ENCODE results near the gene GSTA4. TPM values are rescaled to one million over a fixed set of nuclear protein-coding genes. Genes with fewer than 3 reads are reported as not detected.

The GSTA4 gene
- total and polyA plus RNA-seq, 11 donors = 8.5 to 17.0 (median 12.0) TPM

DNA sequence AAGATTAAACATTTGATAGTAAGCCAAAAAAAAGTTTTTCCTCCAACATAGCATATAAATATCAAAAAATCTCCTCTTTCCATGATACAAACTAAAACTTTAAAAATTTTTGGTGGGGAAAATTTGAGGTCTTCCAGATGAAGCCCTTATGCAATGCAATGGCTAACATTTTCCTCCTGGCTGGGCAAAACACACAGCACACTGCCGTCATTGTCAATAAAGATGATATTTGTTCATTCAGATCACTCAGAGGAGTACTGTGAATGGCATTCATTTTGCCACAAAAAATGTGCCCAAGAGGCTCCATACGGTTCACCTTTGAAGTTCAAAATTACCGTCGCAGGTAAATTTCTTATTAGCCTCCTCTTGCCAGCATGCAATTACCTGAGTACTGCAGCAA is 36.2 kb upstream of the GSTA4 start:
- no peak overlapping the region for H3K4me3 ChIP-seq
- TF ChIP-seq, protein P1, sequence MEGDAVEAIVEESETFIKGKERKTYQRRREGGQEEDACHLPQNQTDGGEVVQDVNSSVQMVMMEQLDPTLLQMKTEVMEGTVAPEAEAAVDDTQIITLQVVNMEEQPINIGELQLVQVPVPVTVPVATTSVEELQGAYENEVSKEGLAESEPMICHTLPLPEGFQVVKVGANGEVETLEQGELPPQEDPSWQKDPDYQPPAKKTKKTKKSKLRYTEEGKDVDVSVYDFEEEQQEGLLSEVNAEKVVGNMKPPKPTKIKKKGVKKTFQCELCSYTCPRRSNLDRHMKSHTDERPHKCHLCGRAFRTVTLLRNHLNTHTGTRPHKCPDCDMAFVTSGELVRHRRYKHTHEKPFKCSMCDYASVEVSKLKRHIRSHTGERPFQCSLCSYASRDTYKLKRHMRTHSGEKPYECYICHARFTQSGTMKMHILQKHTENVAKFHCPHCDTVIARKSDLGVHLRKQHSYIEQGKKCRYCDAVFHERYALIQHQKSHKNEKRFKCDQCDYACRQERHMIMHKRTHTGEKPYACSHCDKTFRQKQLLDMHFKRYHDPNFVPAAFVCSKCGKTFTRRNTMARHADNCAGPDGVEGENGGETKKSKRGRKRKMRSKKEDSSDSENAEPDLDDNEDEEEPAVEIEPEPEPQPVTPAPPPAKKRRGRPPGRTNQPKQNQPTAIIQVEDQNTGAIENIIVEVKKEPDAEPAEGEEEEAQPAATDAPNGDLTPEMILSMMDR (IDR thresholded peaks at IDR 0.05) = no peak
- TF ChIP-seq POLR2A (IDR thresholded peaks at IDR 0.05) = no peak
- intact Hi-C loops (cut with DNase I) = no loop called here
- ATAC-seq (no peak), DNase-seq (no peak)
- H3K27ac ChIP-seq = no peak overlapping the region
- H3K27me3 ChIP-seq = no peaks in the 10 kb centered on the region
- peaks cover 0 to 51% (median 25%) of the 10 kb centered on the region in 12 donors for H3K4me1 ChIP-seq
- peaks cover 0 to 83% (median 60%) of the 10 kb centered on the region in 9 donors for H3K36me3 ChIP-seq
- 94 to 98% (median 97%) methylated on average over 4 of the region's 4 CpGs for WGBS, 4 donors
- no peaks in the 10 kb centered on the region for H3K9me3 ChIP-seq

- peaks cover 0 to 91% (median 69%) of the 10 kb centered on the region in 9 donors for H3K36me3 ChIP-seq
- peaks cover 0 to 36% (median 19%) of the 10 kb centered on the region in 12 donors for H3K4me1 ChIP-seq
- ATAC-seq (no peak), DNase-seq (no peak)
- no peak for TF ChIP-seq POLR2A (IDR thresholded peaks at IDR 0.05)
- TF ChIP-seq, protein P1 (IDR thresholded peaks at IDR 0.05) = no peak
- 86 to 91% (median 90%) methylated on average over 3 of the region's 3 CpGs for WGBS, 4 donors
- H3K27ac ChIP-seq = no peak overlapping the region
- no peaks in the 10 kb centered on the region for H3K9me3 ChIP-seq
- H3K4me3 ChIP-seq = no peak overlapping the region
- intact Hi-C loops (cut with DNase I) = no loop called here
- no peaks in the 10 kb centered on the region for H3K27me3 ChIP-seq
Observed at GRCh38 chr6:53029761-53030160, 34.7 kb upstream of the GSTA4 start.

DNA sequence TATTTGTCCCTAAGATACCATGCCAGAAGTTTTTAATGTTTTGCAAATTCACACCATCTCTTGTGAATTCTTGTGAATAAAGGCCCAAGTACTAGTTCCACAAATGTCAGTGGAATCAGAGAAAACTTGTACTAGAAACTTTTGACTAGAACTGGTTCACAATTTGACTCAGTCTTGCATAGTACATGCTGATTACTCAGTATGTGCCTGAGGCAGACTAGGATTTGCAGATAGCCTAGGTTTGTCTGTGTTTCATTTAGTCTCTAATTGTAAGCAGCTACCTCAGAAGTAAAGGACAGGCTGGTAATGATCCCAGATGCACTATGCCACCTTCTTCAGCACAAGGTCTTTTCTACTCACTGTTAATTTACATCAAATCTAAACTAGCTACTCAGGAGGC is 34.2 kb upstream of the GSTA4 start:
- Histone ChIP-seq H3K4me3 (no peak overlapping the region), H3K9me3 (no peaks in the 10 kb centered on the region), H3K27me3 (no peaks in the 10 kb centered on the region), H3K4me1 (peaks cover 0 to 30% (median 17%) of the 10 kb centered on the region in 12 donors), H3K36me3 (peaks cover 0 to 90% (median 69%) of the 10 kb centered on the region in 9 donors), H3K27ac (no peak overlapping the region)
- DNase-seq (no peak), ATAC-seq (no peak)
- intact Hi-C loops (cut with DNase I) = no loop called here
- no peak for TF ChIP-seq POLR2A (IDR thresholded peaks at IDR 0.05)
- TF ChIP-seq, protein P1 (IDR thresholded peaks at IDR 0.05) = no peak

DNA sequence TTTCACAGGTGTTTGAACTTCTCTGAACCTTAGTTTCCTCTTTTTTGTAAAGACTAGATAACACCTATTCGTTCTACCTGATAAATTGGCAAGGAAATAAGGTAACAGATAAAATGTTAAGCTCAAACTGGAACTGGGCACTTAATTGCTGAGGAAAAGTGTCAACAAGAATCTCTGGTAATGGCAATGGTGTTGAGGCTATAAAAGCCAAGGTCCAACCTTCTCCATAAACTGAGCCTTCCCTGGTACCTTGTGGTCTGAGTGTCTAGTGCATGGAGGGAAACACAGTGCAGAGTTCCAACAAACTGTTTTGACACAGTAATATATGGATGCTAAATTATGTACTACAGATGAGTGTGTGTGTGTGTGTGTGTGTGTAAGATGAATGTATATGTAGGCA is 33.4 kb upstream of the GSTA4 start:
- no peak for TF ChIP-seq POLR2A (IDR thresholded peaks at IDR 0.05)
- TF ChIP-seq, protein P1 (IDR thresholded peaks at IDR 0.05) = no peak
- peaks cover 0 to 95% (median 69%) of the 10 kb centered on the region in 9 donors for H3K36me3 ChIP-seq
- no peak for ATAC-seq
- H3K4me1 ChIP-seq = peaks cover 0 to 23% (median 12%) of the 10 kb centered on the region in 12 donors
- intact Hi-C loops (cut with DNase I) = no loop called here
- H3K9me3 ChIP-seq = no peaks in the 10 kb centered on the region
- no peak overlapping the region for H3K27ac ChIP-seq
- no peaks in the 10 kb centered on the region for H3K27me3 ChIP-seq
- no peak for DNase-seq
- H3K4me3 ChIP-seq = no peak overlapping the region
- 46 to 64% (median 59%) methylated on average over 1 of the region's 1 CpG for WGBS, 4 donors

All from heart left ventricle (tissue), 16 donors.